SK-N-MC (cell line): ENCODE data around the gene SMARCC1.

Experiments
- EZH2 ChIP-seq: fragments of 200-600 bp; sonication (generic); IDR thresholded peaks from one replicate; pipeline ENCODE4 v1.6.1; 2017; ENCODE audit warnings: antibody characterized with exemption
- FOXP2 ChIP-seq: optimal IDR thresholded peaks from 2 replicates; pipeline ENCODE3; 2011; ENCODE audit warnings: mild to moderate bottlenecking, moderate library complexity; ENCODE audit not compliant: insufficient read depth; ENCODE audit errors: extremely low read length, control extremely low read depth
- POLR2AphosphoS5 ChIP-seq: IDR thresholded peaks from 2 replicates; pipeline ENCODE4 v1.6.1; 2012; ENCODE audit warnings: mild to moderate bottlenecking, low read depth, low read length, borderline replicate concordance

- TF ChIP-seq EZH2 (no peak), POLR2AphosphoS5 (no peak), FOXP2 (no peak)
These were observed 39.8 kb downstream of the SMARCC1 start for GRCh38 chr3:47741925-47742324.
